Nephron (organoid): ENCODE results near the gene GRIK4.

Experiments used
- H3K27ac Mint-ChIP-seq, 3 experiments: 2 replicates each; pipeline ENCODE4 v1.8.0; 2020; ENCODE audit warnings: mixed read lengths in 3 of 3, mild to moderate bottlenecking in 2 of 3, moderate library complexity in 1 of 3
- H3K27me3 Mint-ChIP-seq: 2 replicates; pipeline ENCODE4 v1.8.0; 2021; ENCODE audit warnings: low read depth, mild to moderate bottlenecking, moderate library complexity, mixed read lengths
- H3K36me3 Mint-ChIP-seq: 2 replicates; pipeline ENCODE4 v1.8.0; 2020; ENCODE audit warnings: low read depth, mixed read lengths
- H3K4me1 Mint-ChIP-seq: 2 replicates; pipeline ENCODE4 v1.8.0; 2020; ENCODE audit warnings: mixed read lengths
- H3K4me3 Mint-ChIP-seq, 3 experiments: 2 replicates each; pipeline ENCODE4 v1.8.0; 2020; ENCODE audit warnings: mild to moderate bottlenecking in 3 of 3, mixed read lengths in 3 of 3, moderate library complexity in 2 of 3
- H3K9me3 Mint-ChIP-seq: 2 replicates; pipeline ENCODE4 v1.8.0; 2020; ENCODE audit warnings: mixed read lengths
- CTCF ChIP-seq, 3 experiments: fragments of 200-600 bp; sonication (generic); IDR thresholded peaks; one replicate each; pipeline ENCODE4 v1.5.0; 2021; ENCODE audit warnings: antibody characterized with exemption in 3 of 3; ENCODE audit not compliant: unreplicated experiment in 3 of 3

Gene GRIK4

GRCh38 chr11:120642196-120642894, 130.8 kb downstream of the GRIK4 start:
- Mint-ChIP-seq H3K27ac (no peak overlapping the region), H3K36me3 (no peaks in the 10 kb centered on the region), H3K9me3 (no peaks in the 10 kb centered on the region), H3K4me1 (peaks cover 6% of the 10 kb centered on the region), H3K4me3 (no peak overlapping the region), H3K27me3 (peaks cover 49% of the 10 kb centered on the region)
- no peak for TF ChIP-seq CTCF (IDR thresholded peaks at IDR 0.05; ENCODE audit: unreplicated experiment in 3 of 3)

GRCh38 chr11:120643284-120643683, 131.7 kb downstream of the GRIK4 start:
- TF ChIP-seq CTCF (IDR thresholded peaks at IDR 0.05; ENCODE audit: unreplicated experiment in 3 of 3), result no peak
- no peaks in the 10 kb centered on the region for H3K9me3 Mint-ChIP-seq
- H3K27me3 Mint-ChIP-seq, result peaks cover 54% of the 10 kb centered on the region
- no peak overlapping the region for H3K4me3 Mint-ChIP-seq
- no peak overlapping the region for H3K27ac Mint-ChIP-seq
- peaks cover 6% of the 10 kb centered on the region for H3K4me1 Mint-ChIP-seq
- no peaks in the 10 kb centered on the region for H3K36me3 Mint-ChIP-seq

GRCh38 chr11:120645639-120646038, 134.1 kb downstream of the GRIK4 start:
- TF ChIP-seq CTCF (IDR thresholded peaks at IDR 0.05; ENCODE audit: unreplicated experiment in 3 of 3), result no peak
- H3K9me3 Mint-ChIP-seq, result no peaks in the 10 kb centered on the region
- peaks cover 68% of the 10 kb centered on the region for H3K27me3 Mint-ChIP-seq
- peak overlapping the region in 2 of 3 experiments; percentile 2 to 55 for H3K27ac Mint-ChIP-seq
- peaks cover 6% of the 10 kb centered on the region for H3K4me1 Mint-ChIP-seq
- H3K4me3 Mint-ChIP-seq, result no peak overlapping the region
- H3K36me3 Mint-ChIP-seq, result no peaks in the 10 kb centered on the region

- peaks cover 74% of the 10 kb centered on the region for H3K27me3 Mint-ChIP-seq
- TF ChIP-seq CTCF (IDR thresholded peaks at IDR 0.05; ENCODE audit: unreplicated experiment in 3 of 3), result no peak
- peaks cover 6% of the 10 kb centered on the region for H3K4me1 Mint-ChIP-seq
- H3K4me3 Mint-ChIP-seq, result no peak overlapping the region
- H3K36me3 Mint-ChIP-seq, result no peaks in the 10 kb centered on the region
- no peak overlapping the region for H3K27ac Mint-ChIP-seq
- no peaks in the 10 kb centered on the region for H3K9me3 Mint-ChIP-seq
These were observed 134.7 kb downstream of the GRIK4 start for GRCh38 chr11:120646206-120646605.

- H3K4me1 Mint-ChIP-seq, result peaks cover 2% of the 10 kb centered on the region
- H3K27ac Mint-ChIP-seq, result no peak overlapping the region
- TF ChIP-seq CTCF (IDR thresholded peaks at IDR 0.05; ENCODE audit: unreplicated experiment in 3 of 3), result no peak
- no peaks in the 10 kb centered on the region for H3K36me3 Mint-ChIP-seq
- H3K27me3 Mint-ChIP-seq, result peaks cover 72% of the 10 kb centered on the region
- no peaks in the 10 kb centered on the region for H3K9me3 Mint-ChIP-seq
- no peak overlapping the region for H3K4me3 Mint-ChIP-seq
These were observed 136.1 kb downstream of the GRIK4 start for GRCh38 chr11:120647681-120648080.

GRCh38 chr11:120648771-120649170, 137.2 kb downstream of the GRIK4 start:
- no peaks in the 10 kb centered on the region for H3K9me3 Mint-ChIP-seq
- no peaks in the 10 kb centered on the region for H3K4me1 Mint-ChIP-seq
- H3K36me3 Mint-ChIP-seq, result no peaks in the 10 kb centered on the region
- no peak for TF ChIP-seq CTCF (IDR thresholded peaks at IDR 0.05; ENCODE audit: unreplicated experiment in 3 of 3)
- H3K4me3 Mint-ChIP-seq, result no peak overlapping the region
- H3K27me3 Mint-ChIP-seq, result peaks cover 74% of the 10 kb centered on the region
- no peak overlapping the region for H3K27ac Mint-ChIP-seq
